Measurements from ENCODE around the gene EMP2.

EMP2 gene

DNA sequence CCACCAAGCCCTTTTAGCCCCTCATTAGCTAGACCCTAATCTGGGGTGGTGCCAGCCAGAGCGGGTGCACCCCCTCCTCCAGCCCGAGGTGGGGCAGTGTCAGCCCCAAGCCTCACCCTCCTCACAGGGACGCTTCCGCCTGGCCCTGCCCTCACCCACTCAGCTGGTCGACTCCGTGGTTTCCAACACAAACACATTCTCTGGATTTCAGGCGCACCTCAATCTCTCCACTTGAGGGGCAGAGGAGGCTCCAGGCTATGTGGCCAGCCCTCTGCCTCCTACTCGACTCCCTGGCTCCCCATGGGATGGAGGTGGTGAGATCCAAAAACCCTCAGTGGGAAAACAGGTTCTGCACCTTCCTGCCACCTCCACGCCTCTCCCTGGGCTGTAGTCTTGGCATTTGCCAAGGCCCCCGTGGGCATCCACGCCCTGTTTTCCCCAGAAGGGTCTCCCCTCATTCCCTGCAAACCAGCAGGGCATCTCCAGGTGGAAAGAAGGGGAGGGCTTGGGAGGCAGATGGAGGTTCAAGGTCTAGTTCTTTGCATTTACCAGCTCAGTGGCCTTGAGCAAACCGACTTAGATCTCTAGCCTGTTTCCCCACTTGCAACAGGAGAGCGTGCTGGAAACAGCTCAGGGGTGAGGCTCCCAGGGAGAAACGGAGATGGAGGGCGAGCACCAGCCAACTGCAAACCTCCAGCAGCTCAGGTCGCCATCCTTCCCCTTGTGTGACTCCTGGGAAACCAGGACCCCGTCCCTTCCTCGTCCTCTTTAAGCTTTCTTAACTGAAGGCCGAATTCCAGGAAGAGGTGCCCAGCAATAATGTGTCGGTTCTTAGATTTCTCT is 1.7 kb downstream of the EMP2 start:
- Histone ChIP-seq H3K27me3 (ENCODE audit: control insufficient read depth, insufficient read depth, low read length, poor library complexity, severe bottlenecking) (peaks cover 5% of the 10 kb centered on the region), H3K9me3 (ENCODE audit: control insufficient read depth, low read length) (no peaks in the 10 kb centered on the region), H3K4me3 (ENCODE audit: insufficient read depth, low read depth, low read length) (no peak overlapping the region), H3K4me1 (ENCODE audit: control insufficient read depth, insufficient read depth, low read length) (peaks cover 24% of the 10 kb centered on the region), H3K27ac (ENCODE audit: insufficient read depth, low read depth, low read length, poor library complexity, severe bottlenecking) (no peak overlapping the region), H3K36me3 (ENCODE audit: control insufficient read depth, insufficient read depth, low read length) (no peaks in the 10 kb centered on the region)
- 85 to 86% methylated on average over 20 of the region's 20 CpGs for WGBS, 2 experiments

DNA sequence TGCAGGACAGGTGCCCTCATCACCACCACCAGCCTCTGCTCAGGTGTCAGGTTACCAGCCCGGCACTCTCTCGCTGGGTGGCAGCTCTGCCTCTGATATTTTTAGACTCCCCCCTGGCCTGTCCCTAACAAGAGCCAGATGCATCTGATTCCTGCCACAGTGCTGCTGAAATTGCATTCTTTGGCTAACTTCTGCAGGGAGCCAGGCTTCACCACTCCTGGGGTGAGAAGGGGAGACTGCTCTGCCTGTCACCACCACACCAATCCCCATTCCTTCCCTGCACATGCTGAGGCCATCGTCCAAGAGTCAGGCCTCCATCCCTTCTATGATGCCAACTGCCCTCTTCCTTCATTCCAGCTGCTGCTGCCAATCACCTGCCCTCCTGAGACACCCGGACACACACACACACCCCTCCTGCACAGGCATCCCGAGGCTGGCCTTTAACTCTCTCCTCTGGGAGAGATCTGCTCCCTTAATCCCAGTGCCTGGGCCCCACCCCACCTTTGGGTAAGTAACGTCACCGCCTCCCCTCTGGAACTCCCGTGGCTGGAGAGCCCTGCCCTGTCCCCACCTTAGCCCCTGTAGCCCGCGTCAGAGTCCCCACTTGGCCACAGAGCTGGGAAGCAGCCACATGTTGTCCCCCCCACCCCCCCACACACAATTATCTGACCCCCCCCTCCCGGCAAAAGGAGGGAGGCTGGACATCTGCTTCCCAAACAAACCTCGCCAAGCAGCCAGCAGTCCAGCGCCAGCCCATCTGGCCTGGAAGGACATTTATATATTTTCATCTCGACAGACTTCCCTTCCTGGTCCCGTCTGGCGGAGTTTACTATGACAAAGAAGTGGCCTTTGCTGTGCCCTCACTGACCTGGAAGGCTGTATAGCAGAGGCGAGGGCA is 2.8 kb downstream of the EMP2 start:
- Histone ChIP-seq H3K4me1 (ENCODE audit: control insufficient read depth, insufficient read depth, low read length) (peaks cover 24% of the 10 kb centered on the region), H3K27me3 (ENCODE audit: control insufficient read depth, insufficient read depth, low read length, poor library complexity, severe bottlenecking) (peaks cover 5% of the 10 kb centered on the region), H3K9me3 (ENCODE audit: control insufficient read depth, low read length) (no peaks in the 10 kb centered on the region), H3K36me3 (ENCODE audit: control insufficient read depth, insufficient read depth, low read length) (no peaks in the 10 kb centered on the region), H3K4me3 (ENCODE audit: insufficient read depth, low read depth, low read length) (no peak overlapping the region), H3K27ac (ENCODE audit: insufficient read depth, low read depth, low read length, poor library complexity, severe bottlenecking) (no peak overlapping the region)
- 61 to 63% methylated on average over 16 to 17 of the region's 17 CpGs for WGBS, 2 experiments

- WGBS, 2 experiments, result 79% methylated on average over 17 of the region's 17 CpGs
- Histone ChIP-seq H3K27me3 (ENCODE audit: control insufficient read depth, insufficient read depth, low read length, poor library complexity, severe bottlenecking) (peaks cover 5% of the 10 kb centered on the region), H3K27ac (ENCODE audit: insufficient read depth, low read depth, low read length, poor library complexity, severe bottlenecking) (no peak overlapping the region), H3K9me3 (ENCODE audit: control insufficient read depth, low read length) (no peaks in the 10 kb centered on the region), H3K4me3 (ENCODE audit: insufficient read depth, low read depth, low read length) (no peak overlapping the region), H3K36me3 (ENCODE audit: control insufficient read depth, insufficient read depth, low read length) (no peaks in the 10 kb centered on the region), H3K4me1 (ENCODE audit: control insufficient read depth, insufficient read depth, low read length) (peaks cover 24% of the 10 kb centered on the region)
Measured at GRCh38 chr16:10576390-10577304, 3.8 kb downstream of the EMP2 start.

GRCh38 chr16:10575506-10576130 is 4.8 kb downstream of the EMP2 start:
- Histone ChIP-seq H3K27ac (ENCODE audit: insufficient read depth, low read depth, low read length, poor library complexity, severe bottlenecking) (no peak overlapping the region), H3K4me1 (ENCODE audit: control insufficient read depth, insufficient read depth, low read length) (peaks cover 22% of the 10 kb centered on the region), H3K36me3 (ENCODE audit: control insufficient read depth, insufficient read depth, low read length) (no peaks in the 10 kb centered on the region), H3K9me3 (ENCODE audit: control insufficient read depth, low read length) (no peaks in the 10 kb centered on the region), H3K4me3 (ENCODE audit: insufficient read depth, low read depth, low read length) (no peak overlapping the region), H3K27me3 (ENCODE audit: control insufficient read depth, insufficient read depth, low read length, poor library complexity, severe bottlenecking) (peaks cover 5% of the 10 kb centered on the region)
- WGBS, 2 experiments, result 91 to 93% methylated on average over 4 of the region's 4 CpGs

DNA sequence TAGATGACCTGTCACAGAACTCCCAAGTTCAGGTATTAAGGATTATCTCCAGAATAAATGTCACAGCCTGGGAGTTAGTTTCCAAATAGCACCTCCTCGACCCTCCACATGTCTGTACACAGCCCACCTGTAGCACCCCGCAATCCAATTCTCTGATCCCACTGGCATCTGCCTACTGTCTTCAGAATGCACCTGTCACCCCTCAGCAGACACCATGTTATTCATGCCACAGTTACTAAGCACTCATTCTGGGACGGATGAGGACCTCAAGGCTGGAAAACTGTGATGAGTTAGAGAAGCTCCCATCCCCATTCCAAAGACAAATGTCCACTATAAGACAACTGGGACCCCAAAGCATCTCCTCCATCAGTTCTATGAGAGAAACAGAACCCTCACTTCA is 7.8 kb downstream of the EMP2 start:
- H3K27me3 ChIP-seq (ENCODE audit: control insufficient read depth, insufficient read depth, low read length, poor library complexity, severe bottlenecking), result no peaks in the 10 kb centered on the region
- H3K9me3 ChIP-seq (ENCODE audit: control insufficient read depth, low read length), result no peaks in the 10 kb centered on the region
- peaks cover 9% of the 10 kb centered on the region for H3K4me1 ChIP-seq (ENCODE audit: control insufficient read depth, insufficient read depth, low read length)
- H3K27ac ChIP-seq (ENCODE audit: insufficient read depth, low read depth, low read length, poor library complexity, severe bottlenecking), result no peak overlapping the region
- no peak overlapping the region for H3K4me3 ChIP-seq (ENCODE audit: insufficient read depth, low read depth, low read length)
- 95 to 96% methylated on average over 3 of the region's 3 CpGs for WGBS, 2 experiments
- H3K36me3 ChIP-seq (ENCODE audit: control insufficient read depth, insufficient read depth, low read length), result no peaks in the 10 kb centered on the region

GRCh38 chr16:10571354-10571753 is 9.0 kb downstream of the EMP2 start:
- no peak overlapping the region for H3K27ac ChIP-seq (ENCODE audit: insufficient read depth, low read depth, low read length, poor library complexity, severe bottlenecking)
- 64 to 66% methylated on average over 5 of the region's 5 CpGs for WGBS, 2 experiments
- H3K4me3 ChIP-seq (ENCODE audit: insufficient read depth, low read depth, low read length), result no peak overlapping the region
- H3K9me3 ChIP-seq (ENCODE audit: control insufficient read depth, low read length), result no peaks in the 10 kb centered on the region
- no peaks in the 10 kb centered on the region for H3K27me3 ChIP-seq (ENCODE audit: control insufficient read depth, insufficient read depth, low read length, poor library complexity, severe bottlenecking)
- H3K4me1 ChIP-seq (ENCODE audit: control insufficient read depth, insufficient read depth, low read length), result no peaks in the 10 kb centered on the region
- no peaks in the 10 kb centered on the region for H3K36me3 ChIP-seq (ENCODE audit: control insufficient read depth, insufficient read depth, low read length)

DNA sequence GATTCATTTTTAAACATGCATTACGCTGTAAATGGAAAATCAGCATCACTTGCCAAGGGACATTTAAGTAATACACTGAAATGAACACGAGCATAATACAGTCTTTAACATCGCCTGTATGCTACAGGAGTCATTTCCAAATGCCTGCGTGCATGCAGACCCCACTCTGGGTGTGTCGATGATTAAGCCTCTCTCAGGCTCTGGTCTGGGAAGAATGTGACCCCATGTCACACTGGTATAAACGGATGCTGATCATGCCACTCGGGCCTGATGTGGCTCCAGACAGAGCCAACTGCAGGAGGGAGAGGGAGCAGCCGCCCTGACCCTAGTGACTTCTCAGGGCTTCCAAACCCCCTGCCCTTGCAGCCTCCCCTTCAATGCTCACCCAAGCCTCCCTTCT is 10.8 kb downstream of the EMP2 start:
- Histone ChIP-seq H3K27me3 (ENCODE audit: control insufficient read depth, insufficient read depth, low read length, poor library complexity, severe bottlenecking) (no peaks in the 10 kb centered on the region), H3K36me3 (ENCODE audit: control insufficient read depth, insufficient read depth, low read length) (no peaks in the 10 kb centered on the region), H3K9me3 (ENCODE audit: control insufficient read depth, low read length) (no peaks in the 10 kb centered on the region), H3K4me1 (ENCODE audit: control insufficient read depth, insufficient read depth, low read length) (no peaks in the 10 kb centered on the region), H3K4me3 (ENCODE audit: insufficient read depth, low read depth, low read length) (no peak overlapping the region), H3K27ac (ENCODE audit: insufficient read depth, low read depth, low read length, poor library complexity, severe bottlenecking) (no peak overlapping the region)
- WGBS, 2 experiments, result 90% methylated on average over 8 of the region's 8 CpGs

DNA sequence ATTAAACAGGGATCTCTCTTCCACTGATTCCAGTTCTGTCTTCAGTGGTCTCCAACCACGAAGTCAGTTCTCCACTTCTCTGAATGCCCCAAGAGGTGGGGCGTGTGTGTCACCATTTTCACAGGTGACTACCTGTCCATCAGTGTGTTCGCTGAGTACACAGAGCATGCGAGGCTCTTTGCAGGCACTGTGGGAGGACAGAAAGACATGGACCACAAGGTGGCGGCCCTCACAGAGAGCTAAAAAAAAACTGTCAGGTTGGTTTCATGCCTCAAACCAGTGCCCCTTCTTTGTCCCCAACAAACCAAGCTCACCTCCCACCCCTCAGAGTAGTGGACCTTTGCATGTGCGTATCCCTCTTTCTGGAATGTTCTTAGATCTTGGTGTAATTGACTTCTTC is 13.8 kb downstream of the EMP2 start:
- H3K27me3 ChIP-seq (ENCODE audit: control insufficient read depth, insufficient read depth, low read length, poor library complexity, severe bottlenecking), result no peaks in the 10 kb centered on the region
- 87 to 88% methylated on average over 6 of the region's 6 CpGs for WGBS, 2 experiments

GRCh38 chr16:10565167-10565566 is 15.2 kb downstream of the EMP2 start:
- no peaks in the 10 kb centered on the region for H3K4me1 ChIP-seq (ENCODE audit: control insufficient read depth, insufficient read depth, low read length)
- H3K4me3 ChIP-seq (ENCODE audit: insufficient read depth, low read depth, low read length), result no peak overlapping the region
- no peaks in the 10 kb centered on the region for H3K27me3 ChIP-seq (ENCODE audit: control insufficient read depth, insufficient read depth, low read length, poor library complexity, severe bottlenecking)
- WGBS, 2 experiments, result 93% methylated on average over 5 of the region's 5 CpGs
- H3K36me3 ChIP-seq (ENCODE audit: control insufficient read depth, insufficient read depth, low read length), result no peaks in the 10 kb centered on the region
- H3K9me3 ChIP-seq (ENCODE audit: control insufficient read depth, low read length), result peaks cover 4% of the 10 kb centered on the region
- no peak overlapping the region for H3K27ac ChIP-seq (ENCODE audit: insufficient read depth, low read depth, low read length, poor library complexity, severe bottlenecking)

More for the DNA sequence above, 13.8 kb downstream of the EMP2 start:
- Histone ChIP-seq H3K27ac (ENCODE audit: insufficient read depth, low read depth, low read length, poor library complexity, severe bottlenecking) (no peak overlapping the region), H3K9me3 (ENCODE audit: control insufficient read depth, low read length) (peaks cover 4% of the 10 kb centered on the region), H3K4me3 (ENCODE audit: insufficient read depth, low read depth, low read length) (no peak overlapping the region), H3K36me3 (ENCODE audit: control insufficient read depth, insufficient read depth, low read length) (no peaks in the 10 kb centered on the region), H3K4me1 (ENCODE audit: control insufficient read depth, insufficient read depth, low read length) (no peaks in the 10 kb centered on the region)

All from ectodermal cell (in vitro differentiated cells).